Adrenal gland (tissue), 5 donors: ENCODE results near the gene C1orf105.

ENCODE experiments used
- POLR2A ChIP-seq, 2 donors: fragments of 450-650 bp; IDR thresholded peaks; one replicate each; pipeline ENCODE4 v1.6.1; 2017; ENCODE audit warnings: antibody characterized with exemption in 2 of 2, mild to moderate bottlenecking in 2 of 2, moderate library complexity in 1 of 2
- TF ChIP-seq, protein P1 (sequence below), 6 experiments: fragments of 450-650 bp in 4 of 6; fragments of 200-600 bp in 2 of 6; sonication (generic) in 1 of 6; IDR thresholded peaks; 1 replicate in 5 of 6; 2 replicates in 1 of 6; pipeline versions ENCODE4 v1.5.1 to v1.8.0; 2016 to 2021; ENCODE audit warnings: antibody characterized with exemption in 6 of 6, mild to moderate bottlenecking in 2 of 6, moderate library complexity in 1 of 6
- donor health status: DM: no; HTN: no; CAD: no.

DNA sequence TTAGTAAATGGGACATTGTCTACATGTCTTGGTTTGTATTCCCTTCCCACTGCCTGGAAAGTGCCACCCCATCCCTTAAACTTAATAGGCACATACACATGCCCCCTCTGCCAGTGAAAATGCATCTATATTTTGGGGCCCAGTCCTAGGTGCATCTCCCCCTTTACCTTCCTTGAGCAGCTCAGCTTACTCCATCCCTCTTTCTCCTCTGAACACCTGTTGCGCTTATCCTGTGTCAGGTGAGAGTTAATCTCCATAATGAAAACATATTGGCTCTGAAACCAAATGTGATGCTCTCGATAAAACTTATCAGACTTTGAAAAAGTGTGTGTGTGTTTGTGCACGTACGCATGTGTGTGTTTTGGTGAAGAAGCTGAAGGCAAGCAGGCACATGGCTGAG is 97.1 kb downstream of the C1orf105 start:
- TF ChIP-seq, protein P1, sequence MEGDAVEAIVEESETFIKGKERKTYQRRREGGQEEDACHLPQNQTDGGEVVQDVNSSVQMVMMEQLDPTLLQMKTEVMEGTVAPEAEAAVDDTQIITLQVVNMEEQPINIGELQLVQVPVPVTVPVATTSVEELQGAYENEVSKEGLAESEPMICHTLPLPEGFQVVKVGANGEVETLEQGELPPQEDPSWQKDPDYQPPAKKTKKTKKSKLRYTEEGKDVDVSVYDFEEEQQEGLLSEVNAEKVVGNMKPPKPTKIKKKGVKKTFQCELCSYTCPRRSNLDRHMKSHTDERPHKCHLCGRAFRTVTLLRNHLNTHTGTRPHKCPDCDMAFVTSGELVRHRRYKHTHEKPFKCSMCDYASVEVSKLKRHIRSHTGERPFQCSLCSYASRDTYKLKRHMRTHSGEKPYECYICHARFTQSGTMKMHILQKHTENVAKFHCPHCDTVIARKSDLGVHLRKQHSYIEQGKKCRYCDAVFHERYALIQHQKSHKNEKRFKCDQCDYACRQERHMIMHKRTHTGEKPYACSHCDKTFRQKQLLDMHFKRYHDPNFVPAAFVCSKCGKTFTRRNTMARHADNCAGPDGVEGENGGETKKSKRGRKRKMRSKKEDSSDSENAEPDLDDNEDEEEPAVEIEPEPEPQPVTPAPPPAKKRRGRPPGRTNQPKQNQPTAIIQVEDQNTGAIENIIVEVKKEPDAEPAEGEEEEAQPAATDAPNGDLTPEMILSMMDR (IDR thresholded peaks at IDR 0.05) = no peak
- TF ChIP-seq POLR2A (IDR thresholded peaks at IDR 0.05) = no peak
